GM23338 (cell line): ENCODE measurements around the gene NCLN. TPM values are rescaled to one million over a fixed set of nuclear protein-coding genes. Genes with fewer than 3 reads are reported as not detected.

ENCODE experiments used
- ATAC-seq: fragments of 200-7000 bp; cut with Tn5 transposase; 3 replicates; pipeline ENCODE4 v1.9.1; 2020
- DNase-seq: peaks from one replicate; pipeline ENCODE4 v3.0.0-alpha.2; 2015; ENCODE audit warnings: low spot score
- H2AFZ ChIP-seq: fragments of 200-600 bp; sonication (generic); 2 replicates; pipeline ENCODE4 v1.8.0; 2016; ENCODE audit warnings: antibody characterized with exemption, mild to moderate bottlenecking, moderate library complexity
- H3F3A ChIP-seq: fragments of 200-600 bp; sonication (generic); replicated peaks from 2 replicates; pipeline ENCODE4 v1.8.0; 2017; ENCODE audit warnings: antibody characterized with exemption, mixed run types, low read depth
- H3K27ac ChIP-seq: fragments of 200-600 bp; sonication (generic); 2 replicates; pipeline ENCODE4 v1.6.1; 2016; ENCODE audit warnings: low read depth
- H3K27me3 ChIP-seq: fragments of 200-600 bp; sonication (generic); 2 replicates; pipeline ENCODE4 v1.8.0; 2016; ENCODE audit warnings: mild to moderate bottlenecking, mixed run types, moderate library complexity; ENCODE audit not compliant: insufficient read depth
- H3K36me3 ChIP-seq: fragments of 200-600 bp; sonication (generic); 2 replicates; pipeline ENCODE4 v1.8.0; 2016; ENCODE audit warnings: mild to moderate bottlenecking; ENCODE audit not compliant: insufficient read depth
- H3K4me1 ChIP-seq: fragments of 200-600 bp; sonication (generic); 2 replicates; pipeline ENCODE4 v1.8.0; 2016; ENCODE audit warnings: mild to moderate bottlenecking, moderate library complexity; ENCODE audit not compliant: insufficient read depth
- H3K4me2 ChIP-seq: fragments of 200-600 bp; sonication (generic); 2 replicates; pipeline ENCODE4 v1.7.1; 2017; ENCODE audit warnings: mixed run types
- H3K4me3 ChIP-seq: fragments of 200-600 bp; sonication (generic); 2 replicates; pipeline ENCODE4 v1.6.1; 2016; ENCODE audit warnings: mixed run types
- H3K79me2 ChIP-seq: fragments of 200-600 bp; sonication (generic); replicated peaks from 2 replicates; pipeline ENCODE4 v1.8.0; 2017; ENCODE audit warnings: mild to moderate bottlenecking; ENCODE audit not compliant: insufficient read depth
- H3K9me2 ChIP-seq: fragments of 200-600 bp; sonication (generic); 2 replicates; pipeline ENCODE4 v1.8.0; 2017; ENCODE audit not compliant: insufficient read depth
- H4K20me1 ChIP-seq: fragments of 200-600 bp; sonication (generic); replicated peaks from 2 replicates; pipeline ENCODE4 v1.8.0; 2017; ENCODE audit warnings: mild to moderate bottlenecking; ENCODE audit not compliant: insufficient read depth
- H3K27ac Mint-ChIP-seq: 2 replicates; pipeline ENCODE4 v1.8.0; 2020; ENCODE audit warnings: inconsistent platforms, mild to moderate bottlenecking, moderate library complexity, mixed read lengths
- H3K27me3 Mint-ChIP-seq: 3 replicates; pipeline ENCODE4 v1.8.0; 2022; ENCODE audit warnings: low read depth, mild to moderate bottlenecking, moderate library complexity, mixed read lengths, inconsistent platforms; ENCODE audit not compliant: insufficient read depth, poor library complexity
- H3K36me3 Mint-ChIP-seq: 3 replicates; pipeline ENCODE4 v1.8.0; 2021; ENCODE audit warnings: low read depth, mild to moderate bottlenecking, inconsistent platforms, moderate library complexity, mixed read lengths
- H3K4me1 Mint-ChIP-seq: 3 replicates; pipeline ENCODE4 v1.8.0; 2020; ENCODE audit warnings: mild to moderate bottlenecking, inconsistent platforms, mixed read lengths
- H3K4me3 Mint-ChIP-seq: 3 replicates; pipeline ENCODE4 v1.8.0; 2021; ENCODE audit warnings: moderate library complexity, mild to moderate bottlenecking, inconsistent platforms, mixed read lengths
- H3K9me3 Mint-ChIP-seq: 3 replicates; pipeline ENCODE4 v1.8.0; 2020; ENCODE audit warnings: moderate library complexity, mild to moderate bottlenecking, inconsistent platforms, mixed read lengths
- CREB1 ChIP-seq: fragments of 250-450 bp; sonication (Bioruptor Pico); IDR thresholded peaks from 2 replicates; pipeline ENCODE4 v1.5.0; 2020; ENCODE audit warnings: low read depth, mild to moderate bottlenecking, moderate library complexity
- ETS1 ChIP-seq: IDR thresholded peaks from 2 replicates; pipeline ENCODE4 v1.6.1; 2016; ENCODE audit warnings: antibody characterized with exemption
- EZH2 ChIP-seq: fragments of 200-600 bp; sonication (generic); IDR thresholded peaks from one replicate; pipeline ENCODE4 v1.8.0; 2017; ENCODE audit warnings: antibody characterized with exemption, mild to moderate bottlenecking, low read depth; ENCODE audit not compliant: unreplicated experiment
- EZH2phosphoT487 ChIP-seq: fragments of 200-600 bp; sonication (generic); IDR thresholded peaks from one replicate; pipeline ENCODE4 v1.8.1; 2018; ENCODE audit warnings: antibody characterized with exemption; ENCODE audit not compliant: unreplicated experiment
- POLR2AphosphoS5 ChIP-seq: IDR thresholded peaks from 2 replicates; pipeline ENCODE4 v1.6.1; 2016; ENCODE audit warnings: antibody characterized with exemption, low read depth
- REST ChIP-seq: IDR thresholded peaks from one replicate; pipeline ENCODE4 v1.6.1; 2018; ENCODE audit warnings: antibody characterized with exemption; ENCODE audit not compliant: unreplicated experiment
- STAT1 ChIP-seq: IDR thresholded peaks from one replicate; pipeline ENCODE4 v1.6.1; 2016; ENCODE audit warnings: antibody characterized with exemption; ENCODE audit not compliant: unreplicated experiment
- ZNF114 ChIP-seq: fragments of 250-450 bp; sonication (Bioruptor Pico); IDR thresholded peaks from 2 replicates; pipeline ENCODE4 v1.5.0; 2020; ENCODE audit warnings: mild to moderate bottlenecking, moderate library complexity
- ZNF331 ChIP-seq: fragments of 250-450 bp; sonication (Bioruptor Pico); IDR thresholded peaks from 2 replicates; pipeline ENCODE4 v1.5.0; 2020; ENCODE audit warnings: low read depth, mild to moderate bottlenecking, moderate library complexity
- ZNF462 ChIP-seq: fragments of 250-450 bp; sonication (Bioruptor Pico); IDR thresholded peaks from 2 replicates; pipeline ENCODE4 v1.5.0; 2020; ENCODE audit warnings: mild to moderate bottlenecking, moderate library complexity
- polyA plus RNA-seq: library from polyadenylated mRNA; unstranded; fragments of >200 nt; fragmentation: Nextera tagmentation; extraction: Ambion mirVana; gene quantifications from 2 replicates; pipeline ENCODE4 v1.2.1, GENCODE V29; 2016
- total RNA-seq: library from RNA; depleted of rRNA; stranded (reverse); fragments of >200 nt; shearing (Covaris generic); gene quantifications from 2 replicates; pipeline ENCODE4 v1.2.3, GENCODE V29; 2014

NCLN gene
- total and polyA plus RNA-seq, 2 experiments from 2014 or later = 85.6 to 125 TPM

- H3K9me2 ChIP-seq = no peaks in the 10 kb centered on the region
- DNase-seq (no peak), ATAC-seq (no peak)
- H3K4me3 Mint-ChIP-seq = no peak overlapping the region
- H3K4me3 ChIP-seq = no peak overlapping the region
- no peaks in the 10 kb centered on the region for H3K79me2 ChIP-seq
- no peak overlapping the region for H3K27ac ChIP-seq
- no peaks in the 10 kb centered on the region; the same call in 1 of the 2 replicates for H3K4me1 ChIP-seq
- H3K36me3 ChIP-seq = no peaks in the 10 kb centered on the region
- no peaks in the 10 kb centered on the region for H3K27me3 ChIP-seq
- no peaks in the 10 kb centered on the region for H3K36me3 Mint-ChIP-seq
- peaks cover 8% of the 10 kb centered on the region; the same call in 2 of the 3 replicates for H3K4me1 Mint-ChIP-seq
- no peak overlapping the region for H2AFZ ChIP-seq
- TF ChIP-seq EZH2phosphoT487 = no peak
- H3F3A ChIP-seq = no peaks in the 10 kb centered on the region
- H3K9me3 Mint-ChIP-seq = no peaks in the 10 kb centered on the region; the same call in 2 of the 3 replicates
- no peaks in the 10 kb centered on the region for H4K20me1 ChIP-seq
- peaks cover 3% of the 10 kb centered on the region for H3K27me3 Mint-ChIP-seq
- H3K4me2 ChIP-seq = no peak overlapping the region
- no peak overlapping the region for H3K27ac Mint-ChIP-seq
These were observed 48.6 kb upstream of the NCLN start for GRCh38 chr19:3137119-3137518.

GRCh38 chr19:3138268-3138667 lies 47.5 kb upstream of the NCLN start:
- peaks cover 6% of the 10 kb centered on the region for H3K27me3 Mint-ChIP-seq
- Histone ChIP-seq H3K4me2 (no peak overlapping the region), H3K4me3 (no peak overlapping the region), H3K36me3 (no peaks in the 10 kb centered on the region), H3K27me3 (no peaks in the 10 kb centered on the region), H3K9me2 (no peaks in the 10 kb centered on the region), H2AFZ (no peak overlapping the region), H4K20me1 (no peaks in the 10 kb centered on the region), H3K79me2 (no peaks in the 10 kb centered on the region), H3F3A (no peaks in the 10 kb centered on the region), H3K27ac (no peak overlapping the region), H3K4me1 (no peaks in the 10 kb centered on the region; the same call in 1 of the 2 replicates)
- no peak overlapping the region for H3K4me3 Mint-ChIP-seq
- no peak overlapping the region for H3K27ac Mint-ChIP-seq
- H3K36me3 Mint-ChIP-seq = no peaks in the 10 kb centered on the region
- ATAC-seq (no peak), DNase-seq (no peak)
- peaks cover 2% of the 10 kb centered on the region; the same call in 1 of the 3 replicates for H3K4me1 Mint-ChIP-seq
- no peaks in the 10 kb centered on the region; the same call in 2 of the 3 replicates for H3K9me3 Mint-ChIP-seq
- no peak for TF ChIP-seq POLR2AphosphoS5
- no peak for TF ChIP-seq ZNF114
- TF ChIP-seq EZH2 = no peak
- no peak for TF ChIP-seq CREB1
- TF ChIP-seq ZNF462 (CRISPR knock-in tag) = no peak
- TF ChIP-seq REST = no peak
- TF ChIP-seq ZNF331 = no peak
- TF ChIP-seq ETS1 = no peak
- TF ChIP-seq STAT1 = no peak
- no peak for TF ChIP-seq EZH2phosphoT487
